Fibroblast of skin of left biceps (primary cell): ENCODE data around the gene BRF1.

Source experiments
- DNase-seq, 2 experiments: peaks; one replicate each; pipeline ENCODE4 v3.0.0-alpha.2; 2013; ENCODE audit warnings: low read depth in 2 of 2

Gene BRF1

GRCh38 chr14:105229099-105229655 lies 71.6 kb downstream of the BRF1 start:
- no peak for DNase-seq

- no peak for DNase-seq
These were observed 72.2 kb downstream of the BRF1 start for GRCh38 chr14:105228562-105228961.

GRCh38 chr14:105227346-105227745 lies 73.5 kb downstream of the BRF1 start:
- DNase-seq, result no peak

- no peak for DNase-seq
These were observed 74.6 kb downstream of the BRF1 start for GRCh38 chr14:105226198-105226597.

- DNase-seq, result no peak
These were observed 75.8 kb downstream of the BRF1 start for GRCh38 chr14:105224845-105225570.

- DNase-seq, result no peak
These were observed 76.8 kb downstream of the BRF1 start for GRCh38 chr14:105223770-105224544.

- no peak for DNase-seq
These were observed 77.5 kb downstream of the BRF1 start for GRCh38 chr14:105223260-105223659.

- DNase-seq, result no peak
These were observed 79.1 kb downstream of the BRF1 start for GRCh38 chr14:105221598-105222178.

GRCh38 chr14:105220699-105221597 lies 79.9 kb downstream of the BRF1 start:
- no peak for DNase-seq

GRCh38 chr14:105219753-105220152 lies 81.0 kb downstream of the BRF1 start:
- no peak for DNase-seq

GRCh38 chr14:105219043-105219612 lies 81.7 kb downstream of the BRF1 start:
- no peak for DNase-seq

GRCh38 chr14:105218611-105219010 lies 82.2 kb downstream of the BRF1 start:
- DNase-seq, result no peak

- DNase-seq, result no peak
These were observed 83.0 kb downstream of the BRF1 start for GRCh38 chr14:105217774-105218173.

- DNase-seq, result no peak
These were observed 84.1 kb downstream of the BRF1 start for GRCh38 chr14:105216490-105217247.

- no peak for DNase-seq
These were observed 85.2 kb downstream of the BRF1 start for GRCh38 chr14:105215602-105216001.

GRCh38 chr14:105214324-105214915 lies 86.4 kb downstream of the BRF1 start:
- DNase-seq, result no peak

GRCh38 chr14:105213361-105213760 lies 87.4 kb downstream of the BRF1 start:
- DNase-seq, result no peak

- no peak for DNase-seq
These were observed 88.1 kb downstream of the BRF1 start for GRCh38 chr14:105212541-105213300.

GRCh38 chr14:105211758-105212089 lies 89.1 kb downstream of the BRF1 start:
- no peak for DNase-seq
